ENCODE data around the gene TCL1B.
"Not testable (repeated sequence)": the region's sequence is repeated elsewhere in the genome, so short reads cannot be mapped to it uniquely, and the experiment has no call there.

TCL1B gene

GRCh38 chr14:95722525-95723190, 36.4 kb downstream of the TCL1B start:
- Histone ChIP-seq H3K9ac (ENCODE audit: low read length) (no peak overlapping the region), H3K18ac (ENCODE audit: low read length) (no peak overlapping the region), H3K56ac (ENCODE audit: low read length) (no peak overlapping the region), H3K23ac (ENCODE audit: low read length) (no peak overlapping the region), H4K5ac (ENCODE audit: low read length) (no peak overlapping the region), H3K79me2 (ENCODE audit: control insufficient read depth, insufficient read depth, low read length) (no peaks in the 10 kb centered on the region), H2BK120ac (ENCODE audit: low read depth, low read length) (no peak overlapping the region), H3K4me1 (ENCODE audit: control insufficient read depth, low read depth, low read length) (no peaks in the 10 kb centered on the region), H3K27ac (ENCODE audit: low read depth, low read length) (no peak overlapping the region), H2BK15ac (replicated peaks; ENCODE audit: low read depth) (no peak overlapping the region), H3K4ac (ENCODE audit: low read depth, low read length) (no peak overlapping the region), H3K4me3 (ENCODE audit: low read length) (no peak overlapping the region), H3K4me2 (ENCODE audit: low read length) (no peak overlapping the region), H3K27me3 (ENCODE audit: insufficient read depth, low read length, poor library complexity) (no peaks in the 10 kb centered on the region), H3K36me3 (ENCODE audit: control insufficient read depth, insufficient read depth, low read length) (no peaks in the 10 kb centered on the region), H4K8ac (ENCODE audit: low read depth, low read length) (no peak overlapping the region), H2AK5ac (ENCODE audit: low read length) (no peak overlapping the region), H2BK5ac (ENCODE audit: low read length) (no peak overlapping the region), H3K79me1 (ENCODE audit: low read length) (no peaks in the 10 kb centered on the region)
- WGBS (ENCODE audit: extremely low coverage, insufficient coverage, low lambda C conversion rate): no CpG with 5 or more reads among the region's 1 CpG
- DNase-seq: no peak

GRCh38 chr14:95725685-95726336, 39.6 kb downstream of the TCL1B start:
- Histone ChIP-seq H3K79me2 (ENCODE audit: control insufficient read depth, insufficient read depth, low read length) (no peaks in the 10 kb centered on the region), H2BK120ac (ENCODE audit: low read depth, low read length) (no peak overlapping the region), H3K4me1 (ENCODE audit: control insufficient read depth, low read depth, low read length) (no peaks in the 10 kb centered on the region), H3K56ac (ENCODE audit: low read length) (no peak overlapping the region), H3K9ac (ENCODE audit: low read length) (no peak overlapping the region), H2BK5ac (ENCODE audit: low read length) (no peak overlapping the region), H3K27ac (ENCODE audit: low read depth, low read length) (no peak overlapping the region), H3K27me3 (ENCODE audit: insufficient read depth, low read length, poor library complexity) (no peaks in the 10 kb centered on the region), H3K23ac (ENCODE audit: low read length) (no peak overlapping the region), H4K8ac (ENCODE audit: low read depth, low read length) (no peak overlapping the region), H3K4ac (ENCODE audit: low read depth, low read length) (no peak overlapping the region), H3K4me2 (ENCODE audit: low read length) (no peak overlapping the region), H3K4me3 (ENCODE audit: low read length) (no peak overlapping the region), H2AK5ac (ENCODE audit: low read length) (no peak overlapping the region), H2BK15ac (replicated peaks; ENCODE audit: low read depth) (no peak overlapping the region), H3K18ac (ENCODE audit: low read length) (no peak overlapping the region), H3K36me3 (ENCODE audit: control insufficient read depth, insufficient read depth, low read length) (no peaks in the 10 kb centered on the region), H3K79me1 (ENCODE audit: low read length) (no peaks in the 10 kb centered on the region), H4K5ac (ENCODE audit: low read length) (no peak overlapping the region)
- DNase-seq: no peak
- WGBS (ENCODE audit: extremely low coverage, insufficient coverage, low lambda C conversion rate): no CpG with 5 or more reads among the region's 5 CpGs

- Histone ChIP-seq H3K4me3 (ENCODE audit: low read length) (no peak overlapping the region), H3K9ac (ENCODE audit: low read length) (no peak overlapping the region), H2AK5ac (ENCODE audit: low read length) (no peak overlapping the region), H3K18ac (ENCODE audit: low read length) (no peak overlapping the region), H4K5ac (ENCODE audit: low read length) (no peak overlapping the region), H2BK120ac (ENCODE audit: low read depth, low read length) (no peak overlapping the region), H4K8ac (ENCODE audit: low read depth, low read length) (no peak overlapping the region), H3K56ac (ENCODE audit: low read length) (no peak overlapping the region), H2BK15ac (replicated peaks; ENCODE audit: low read depth) (no peak overlapping the region), H2BK5ac (ENCODE audit: low read length) (no peak overlapping the region), H3K4ac (ENCODE audit: low read depth, low read length) (no peak overlapping the region), H3K23ac (ENCODE audit: low read length) (no peak overlapping the region), H3K4me2 (ENCODE audit: low read length) (no peak overlapping the region), H3K27ac (ENCODE audit: low read depth, low read length) (no peak overlapping the region), H3K4me1 (ENCODE audit: control insufficient read depth, low read depth, low read length) (no peaks in the 10 kb centered on the region), H3K27me3 (ENCODE audit: insufficient read depth, low read length, poor library complexity) (no peaks in the 10 kb centered on the region), H3K36me3 (ENCODE audit: control insufficient read depth, insufficient read depth, low read length) (no peaks in the 10 kb centered on the region), H3K79me2 (ENCODE audit: control insufficient read depth, insufficient read depth, low read length) (no peaks in the 10 kb centered on the region), H3K79me1 (ENCODE audit: low read length) (no peaks in the 10 kb centered on the region)
- no peak for DNase-seq
- WGBS (ENCODE audit: extremely low coverage, insufficient coverage, low lambda C conversion rate): no CpG with 5 or more reads among the region's 6 CpGs
Observed at GRCh38 chr14:95727056-95727700, 41.0 kb downstream of the TCL1B start.

- not testable (repeated sequence) for H3K18ac ChIP-seq (ENCODE audit: low read length); H4K5ac ChIP-seq (ENCODE audit: low read length); H3K56ac ChIP-seq (ENCODE audit: low read length); H2AK5ac ChIP-seq (ENCODE audit: low read length); H3K9ac ChIP-seq (ENCODE audit: low read length); H3K79me1 ChIP-seq (ENCODE audit: low read length); H3K27ac ChIP-seq (ENCODE audit: low read depth, low read length); H3K4me2 ChIP-seq (ENCODE audit: low read length); DNase-seq; H2BK5ac ChIP-seq (ENCODE audit: low read length); H4K8ac ChIP-seq (ENCODE audit: low read depth, low read length); H3K4ac ChIP-seq (ENCODE audit: low read depth, low read length); H3K4me3 ChIP-seq (ENCODE audit: low read length); H3K27me3 ChIP-seq (ENCODE audit: insufficient read depth, low read length, poor library complexity); H3K4me1 ChIP-seq (ENCODE audit: control insufficient read depth, low read depth, low read length); H3K79me2 ChIP-seq (ENCODE audit: control insufficient read depth, insufficient read depth, low read length); H3K23ac ChIP-seq (ENCODE audit: low read length); H2BK120ac ChIP-seq (ENCODE audit: low read depth, low read length); H3K36me3 ChIP-seq (ENCODE audit: control insufficient read depth, insufficient read depth, low read length); H2BK15ac ChIP-seq (replicated peaks; ENCODE audit: low read depth)
- no CpG with 5 or more reads among the region's 8 CpGs for WGBS (ENCODE audit: extremely low coverage, insufficient coverage, low lambda C conversion rate)
Observed at GRCh38 chr14:95729402-95730028, 43.3 kb downstream of the TCL1B start.

GRCh38 chr14:95730126-95730525, 43.9 kb downstream of the TCL1B start:
- Histone ChIP-seq H4K5ac (ENCODE audit: low read length) (no peak overlapping the region), H2AK5ac (ENCODE audit: low read length) (no peak overlapping the region), H4K8ac (ENCODE audit: low read depth, low read length) (no peak overlapping the region), H2BK15ac (replicated peaks; ENCODE audit: low read depth) (no peak overlapping the region), H2BK120ac (ENCODE audit: low read depth, low read length) (no peak overlapping the region), H3K4me2 (ENCODE audit: low read length) (no peak overlapping the region), H3K18ac (ENCODE audit: low read length) (no peak overlapping the region), H3K56ac (ENCODE audit: low read length) (no peak overlapping the region), H3K36me3 (ENCODE audit: control insufficient read depth, insufficient read depth, low read length) (no peaks in the 10 kb centered on the region), H3K79me2 (ENCODE audit: control insufficient read depth, insufficient read depth, low read length) (no peaks in the 10 kb centered on the region), H3K27me3 (ENCODE audit: insufficient read depth, low read length, poor library complexity) (no peaks in the 10 kb centered on the region), H3K4me3 (ENCODE audit: low read length) (no peak overlapping the region), H3K4ac (ENCODE audit: low read depth, low read length) (no peak overlapping the region), H3K4me1 (ENCODE audit: control insufficient read depth, low read depth, low read length) (no peaks in the 10 kb centered on the region), H3K9ac (ENCODE audit: low read length) (no peak overlapping the region), H3K27ac (ENCODE audit: low read depth, low read length) (no peak overlapping the region), H2BK5ac (ENCODE audit: low read length) (no peak overlapping the region), H3K79me1 (ENCODE audit: low read length) (no peaks in the 10 kb centered on the region), H3K23ac (ENCODE audit: low read length) (no peak overlapping the region)
- 100% methylated on average over 1 of the region's 5 CpGs for WGBS (ENCODE audit: extremely low coverage, insufficient coverage, low lambda C conversion rate)
- no peak for DNase-seq
